Gastroesophageal sphincter (tissue), 4 donors: ENCODE results near the gene TNP2. TPM values are rescaled to one million over a fixed set of nuclear protein-coding genes. Genes with fewer than 3 reads are reported as not detected.

Source experiments
- ATAC-seq: fragments of 150-250 bp; one replicate; pipeline ENCODE4 v1.9.1; 2016; ENCODE audit warnings: mild to moderate bottlenecking, moderate library complexity
- H3K27ac ChIP-seq, 4 donors: fragments of 200-600 bp; sonication (generic) in 3 of 4; 1 replicate in 3 of 4; 2 replicates in 1 of 4; pipeline ENCODE4 v1.5.1; 2016 to 2019
- H3K27me3 ChIP-seq: fragments of 200-600 bp; sonication (generic); one replicate; pipeline ENCODE4 v1.5.1; 2019
- H3K36me3 ChIP-seq, 2 donors: fragments of 200-600 bp; sonication (generic); one replicate each; pipeline ENCODE4 v1.5.1; 2019; ENCODE audit warnings: control low read depth in 1 of 2
- H3K4me1 ChIP-seq, 3 donors: fragments of 200-600 bp; sonication (generic); 1 replicate in 2 of 3; 2 replicates in 1 of 3; pipeline ENCODE4 v1.5.1; 2016 to 2019; ENCODE audit warnings: control low read depth in 2 of 3
- H3K4me3 ChIP-seq, 2 donors: fragments of 200-600 bp; sonication (generic); one replicate each; pipeline ENCODE4 v1.5.1; 2019; ENCODE audit warnings: mild to moderate bottlenecking in 1 of 2, moderate library complexity in 1 of 2
- H3K9me3 ChIP-seq, 3 donors: fragments of 200-600 bp; sonication (generic); one replicate each; pipeline ENCODE4 v1.5.1; 2017 to 2019; ENCODE audit warnings: control low read depth in 2 of 3
- EP300 ChIP-seq: sonication (generic); formaldehyde crosslinking; IDR thresholded peaks from one replicate; pipeline ENCODE4 v1.6.1; 2017; ENCODE audit warnings: antibody characterized with exemption, mild to moderate bottlenecking
- POLR2A ChIP-seq, 2 donors: fragments of 450-650 bp; IDR thresholded peaks; one replicate each; pipeline ENCODE4 v1.6.1; 2017; ENCODE audit warnings: antibody characterized with exemption in 2 of 2, mild to moderate bottlenecking in 2 of 2, moderate library complexity in 1 of 2
- POLR2AphosphoS5 ChIP-seq: sonication (generic); formaldehyde crosslinking; IDR thresholded peaks from one replicate; pipeline ENCODE4 v1.6.1; 2017; ENCODE audit warnings: antibody characterized with exemption
- WGBS, 2 donors: methylation state at CpG; one replicate each; pipeline ENCODE4 v1.1.5; 2018; ENCODE audit warnings: low coverage in 1 of 2; 5-methylcytosine and 5-hydroxymethylcytosine counted together
- total RNA-seq, 4 donors: library from RNA; depleted of rRNA; stranded (reverse); fragments of >200 nt; gene quantifications; one replicate each; pipeline ENCODE4 v1.1.0, GENCODE V29; 2016
- TF ChIP-seq, protein P1 (sequence below), 4 experiments: fragments of 200-600 bp in 2 of 4; fragments of 450-650 bp in 2 of 4; sonication (generic) in 1 of 4; IDR thresholded peaks; one replicate each; pipeline ENCODE4 v1.5.1; 2017 to 2019; ENCODE audit warnings: antibody characterized with exemption in 4 of 4, mild to moderate bottlenecking in 2 of 4, moderate library complexity in 2 of 4

TNP2 gene
- total RNA-seq, 4 donors from 2014 or later = not detected

DNA sequence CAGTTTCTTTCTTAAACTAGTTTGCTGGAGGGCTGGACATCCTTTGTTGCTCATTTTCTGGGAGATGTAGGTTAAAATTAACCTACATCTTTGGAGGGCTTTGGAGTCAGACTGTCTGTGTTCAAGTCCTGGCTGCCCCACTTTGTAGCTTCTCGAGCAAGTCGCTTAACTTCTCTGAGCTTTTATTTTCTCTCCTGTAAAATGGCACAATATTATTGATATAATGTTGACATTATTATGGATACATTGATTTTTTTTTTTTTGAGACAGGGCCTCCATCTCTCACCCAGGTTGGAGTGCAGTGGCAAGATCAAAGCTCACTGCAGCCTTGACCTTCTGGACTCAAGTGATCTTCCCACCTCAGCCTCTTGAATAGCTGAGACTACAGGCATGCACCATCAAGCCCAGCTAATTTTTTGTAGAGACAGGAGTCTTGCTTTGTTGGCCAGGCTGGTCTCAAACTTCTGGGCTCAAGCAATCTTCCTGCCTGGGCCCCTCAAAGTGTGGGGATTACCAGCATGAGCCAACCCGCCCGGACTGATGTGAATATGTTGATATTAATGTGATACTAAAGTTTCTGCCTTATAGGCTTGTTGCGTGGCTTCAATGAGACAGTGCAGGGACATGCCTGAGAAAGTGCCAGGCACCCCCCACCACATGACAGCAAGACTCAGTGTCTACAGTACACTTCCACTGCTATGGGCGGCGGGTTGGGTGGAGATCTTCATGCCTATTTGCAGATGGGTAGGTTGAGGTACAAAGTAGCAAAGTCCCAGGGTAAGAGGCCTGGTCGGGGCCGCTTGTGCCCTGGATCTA, 44.6 kb upstream of the TNP2 start:
- H3K36me3 ChIP-seq = no peaks in the 10 kb centered on the region
- 90 to 91% methylated on average over 4 to 6 of the region's 9 CpGs for WGBS, 2 donors

DNA sequence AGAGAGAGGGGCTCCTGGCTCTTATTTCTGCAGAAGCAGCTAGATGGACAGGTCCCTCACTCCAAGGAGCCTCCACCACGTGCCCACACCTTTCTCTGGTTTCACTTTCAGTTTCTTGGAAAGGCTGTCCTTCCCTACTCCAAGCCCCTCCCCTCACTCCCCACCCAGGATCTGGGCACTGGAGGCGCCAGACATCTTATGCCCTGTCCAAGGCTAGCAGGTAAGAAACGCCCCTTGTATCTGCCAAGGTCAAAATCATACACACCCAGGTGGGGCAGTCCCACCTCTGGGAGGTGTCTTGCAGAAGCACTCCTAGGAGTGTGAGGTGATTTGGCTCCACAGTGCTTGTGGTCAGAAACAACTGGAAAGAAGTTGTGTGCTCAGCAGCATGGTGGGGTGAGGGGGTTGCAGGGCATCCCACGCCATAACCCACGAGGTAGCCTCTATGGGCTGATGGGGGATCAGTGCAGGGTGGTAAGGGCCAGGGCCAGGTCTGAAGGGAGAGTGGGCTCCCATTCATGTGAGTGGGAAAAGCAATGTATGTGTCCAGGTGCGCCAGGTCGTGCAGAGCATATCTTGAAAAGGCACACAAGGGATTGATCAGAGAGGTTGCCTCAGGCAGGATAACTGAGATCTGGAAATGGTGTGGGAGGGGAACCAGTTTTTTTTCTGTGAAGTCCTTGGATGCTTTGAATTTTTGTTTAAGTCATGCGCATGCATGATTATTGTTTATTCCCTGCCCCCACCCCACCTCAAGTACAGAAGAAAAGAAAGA, 43.8 kb upstream of the TNP2 start:
- Histone ChIP-seq H3K27me3 (no peaks in the 10 kb centered on the region), H3K4me3 (no peak overlapping the region), H3K36me3 (no peaks in the 10 kb centered on the region), H3K4me1 (peaks cover 0 to 7% (median 0%) of the 10 kb centered on the region in 3 donors), H3K9me3 (no peaks in the 10 kb centered on the region), H3K27ac (no peak overlapping the region)
- no peak for ATAC-seq
- 75 to 76% methylated on average over 4 to 6 of the region's 8 CpGs for WGBS, 2 donors
- TF ChIP-seq POLR2AphosphoS5 (no peak), POLR2A (IDR thresholded peaks at IDR 0.05) (no peak), EP300 (no peak)
- TF ChIP-seq, protein P1, sequence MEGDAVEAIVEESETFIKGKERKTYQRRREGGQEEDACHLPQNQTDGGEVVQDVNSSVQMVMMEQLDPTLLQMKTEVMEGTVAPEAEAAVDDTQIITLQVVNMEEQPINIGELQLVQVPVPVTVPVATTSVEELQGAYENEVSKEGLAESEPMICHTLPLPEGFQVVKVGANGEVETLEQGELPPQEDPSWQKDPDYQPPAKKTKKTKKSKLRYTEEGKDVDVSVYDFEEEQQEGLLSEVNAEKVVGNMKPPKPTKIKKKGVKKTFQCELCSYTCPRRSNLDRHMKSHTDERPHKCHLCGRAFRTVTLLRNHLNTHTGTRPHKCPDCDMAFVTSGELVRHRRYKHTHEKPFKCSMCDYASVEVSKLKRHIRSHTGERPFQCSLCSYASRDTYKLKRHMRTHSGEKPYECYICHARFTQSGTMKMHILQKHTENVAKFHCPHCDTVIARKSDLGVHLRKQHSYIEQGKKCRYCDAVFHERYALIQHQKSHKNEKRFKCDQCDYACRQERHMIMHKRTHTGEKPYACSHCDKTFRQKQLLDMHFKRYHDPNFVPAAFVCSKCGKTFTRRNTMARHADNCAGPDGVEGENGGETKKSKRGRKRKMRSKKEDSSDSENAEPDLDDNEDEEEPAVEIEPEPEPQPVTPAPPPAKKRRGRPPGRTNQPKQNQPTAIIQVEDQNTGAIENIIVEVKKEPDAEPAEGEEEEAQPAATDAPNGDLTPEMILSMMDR (IDR thresholded peaks at IDR 0.05) = no peak

More for the DNA sequence above, 44.6 kb upstream of the TNP2 start:
- H3K27ac ChIP-seq = no peak overlapping the region
- TF ChIP-seq POLR2AphosphoS5 (no peak), EP300 (no peak), POLR2A (IDR thresholded peaks at IDR 0.05) (no peak)
- TF ChIP-seq, protein P1 (IDR thresholded peaks at IDR 0.05) = no peak
- H3K9me3 ChIP-seq = no peaks in the 10 kb centered on the region
- ATAC-seq = no peak
- H3K4me3 ChIP-seq = no peak overlapping the region
- no peaks in the 10 kb centered on the region for H3K27me3 ChIP-seq
- peaks cover 0 to 7% (median 0%) of the 10 kb centered on the region in 3 donors for H3K4me1 ChIP-seq

DNA sequence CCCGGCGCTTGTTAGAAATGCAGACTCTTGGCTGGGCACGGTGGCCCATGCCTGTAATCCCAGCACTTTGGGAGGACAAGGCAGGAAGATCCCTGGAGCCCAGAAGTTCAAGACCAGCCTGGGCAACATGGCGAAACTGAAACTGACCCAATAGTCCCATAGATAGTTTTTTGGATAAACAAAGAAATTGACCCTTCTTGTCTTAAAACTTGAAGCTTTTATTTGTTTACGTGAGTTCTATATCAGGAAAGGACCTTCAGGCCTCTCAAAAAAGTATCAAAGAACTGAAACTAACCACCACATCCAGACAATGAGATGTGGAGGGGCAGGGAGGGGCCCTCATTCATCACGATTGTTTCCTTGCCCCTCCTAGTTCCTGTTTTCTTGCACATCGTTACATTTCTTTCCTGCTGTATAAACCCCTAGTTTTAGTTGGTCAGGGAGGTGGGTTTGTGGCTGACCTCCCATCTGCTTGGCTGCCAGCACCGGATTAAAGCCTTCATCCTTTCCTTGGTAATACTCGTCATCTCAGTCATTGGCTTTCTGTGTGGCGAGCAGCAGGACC, 42.0 kb upstream of the TNP2 start:
- Histone ChIP-seq H3K27me3 (no peaks in the 10 kb centered on the region), H3K9me3 (no peaks in the 10 kb centered on the region), H3K36me3 (no peaks in the 10 kb centered on the region), H3K27ac (no peak overlapping the region), H3K4me1 (peaks cover 0 to 7% (median 0%) of the 10 kb centered on the region in 3 donors), H3K4me3 (no peak overlapping the region)
- 54 to 68% methylated on average over 3 to 5 of the region's 10 CpGs for WGBS, 2 donors
- TF ChIP-seq POLR2AphosphoS5 (no peak), EP300 (no peak), POLR2A (IDR thresholded peaks at IDR 0.05) (no peak)
- TF ChIP-seq, protein P1 (IDR thresholded peaks at IDR 0.05) = no peak
- ATAC-seq = no peak

DNA sequence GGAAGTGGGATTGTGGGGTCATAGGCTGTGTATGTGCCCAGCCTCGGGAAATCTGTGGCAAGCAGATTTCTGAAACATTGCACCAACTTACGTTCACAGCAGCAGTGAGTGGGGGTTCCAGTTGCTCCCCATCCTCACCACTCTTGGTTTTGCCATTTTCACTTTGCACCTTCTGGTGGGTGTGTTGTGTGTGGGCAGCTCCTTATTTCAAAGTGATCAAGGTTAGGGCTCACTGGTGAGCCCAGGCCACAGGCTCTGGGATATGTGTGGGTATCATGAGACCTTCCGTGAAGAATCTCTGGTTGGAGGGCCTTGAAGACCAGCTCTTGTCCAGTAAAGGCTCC, 41.5 kb upstream of the TNP2 start:
- TF ChIP-seq, protein P1 (IDR thresholded peaks at IDR 0.05) = no peak
- TF ChIP-seq POLR2AphosphoS5 (no peak), EP300 (no peak), POLR2A (IDR thresholded peaks at IDR 0.05) (no peak)
- 100% methylated on average over 1 of the region's 3 CpGs; no CpG with 5 or more reads in 1 of the 2 donors for WGBS, 2 donors
- Histone ChIP-seq H3K27ac (no peak overlapping the region), H3K4me3 (no peak overlapping the region), H3K36me3 (no peaks in the 10 kb centered on the region), H3K4me1 (peaks cover 0 to 7% (median 0%) of the 10 kb centered on the region in 3 donors), H3K27me3 (no peaks in the 10 kb centered on the region), H3K9me3 (no peaks in the 10 kb centered on the region)
- ATAC-seq = no peak
